ENCODE data around the gene DBT.
"Not testable (repeated sequence)": the region's sequence is repeated elsewhere in the genome, so short reads cannot be mapped to it uniquely, and the experiment has no call there.

Gene DBT

DNA sequence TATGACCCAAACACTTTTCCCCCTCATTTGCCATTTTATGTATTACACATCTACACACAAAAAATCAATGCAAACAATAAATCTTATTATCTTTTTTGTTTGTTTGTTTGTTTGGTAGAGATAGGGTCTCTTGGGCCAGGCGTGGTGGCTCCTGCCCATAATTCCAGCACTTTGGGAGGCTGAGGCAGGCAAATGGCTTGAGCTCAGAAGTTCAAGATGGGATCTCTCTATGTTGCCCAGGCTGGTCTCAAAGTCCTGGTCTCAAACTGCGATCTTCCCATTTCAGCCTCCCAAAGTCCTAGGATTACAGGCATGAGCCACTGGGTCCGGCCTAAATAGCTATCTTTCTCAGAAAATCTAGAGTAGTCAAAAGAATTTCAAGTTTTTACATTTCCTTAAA is 1.2 kb upstream of the DBT start:
- DNase-seq (ENCODE audit: low read depth in 2 of 2) = no peak

GRCh38 chr1:100250264-100250663 is 630 bp upstream of the DBT start:
- DNase-seq (ENCODE audit: low read depth in 2 of 2) = no peak

DNA sequence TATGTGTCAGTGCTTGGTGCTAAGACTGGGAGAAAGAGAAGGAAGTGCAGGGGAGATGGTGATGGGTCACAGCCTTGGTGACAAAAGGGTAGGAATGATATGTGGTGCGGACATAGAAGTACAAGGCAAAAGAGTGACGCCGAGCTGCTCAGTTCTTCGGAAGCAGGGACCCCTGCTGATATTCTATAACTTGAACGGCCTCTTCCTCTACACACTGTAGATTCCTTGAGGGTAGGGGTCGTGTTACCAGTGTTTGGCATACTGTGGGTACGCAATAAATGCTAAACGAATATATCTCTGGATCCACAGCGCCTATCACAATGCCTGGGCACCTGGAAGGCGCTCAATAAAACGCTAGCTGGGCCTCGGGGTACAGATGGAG is 488 bp downstream of the DBT start:
- no peak for DNase-seq (ENCODE audit: low read depth in 2 of 2)

DNA sequence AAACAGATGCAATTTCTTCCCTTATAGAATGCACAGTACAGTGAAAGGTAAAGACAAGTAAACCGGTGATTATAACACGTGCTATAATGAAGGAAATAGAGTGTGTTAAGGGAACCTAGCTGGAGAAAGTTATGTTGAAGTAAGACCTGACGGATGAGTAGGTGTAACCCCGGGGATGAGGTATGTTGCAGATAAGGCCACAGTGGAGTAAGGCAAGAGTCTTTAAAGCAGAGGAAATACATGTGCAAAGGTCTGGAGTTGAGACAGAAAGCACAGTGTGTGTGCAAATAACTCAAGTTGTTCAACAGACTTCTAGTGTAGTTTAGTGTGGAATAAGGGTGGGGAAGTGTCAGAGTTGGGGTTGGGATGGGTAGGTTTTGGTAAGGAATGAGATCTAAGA is 2.9 kb downstream of the DBT start:
- DNase-seq (ENCODE audit: low read depth in 2 of 2) = no peak

DNA sequence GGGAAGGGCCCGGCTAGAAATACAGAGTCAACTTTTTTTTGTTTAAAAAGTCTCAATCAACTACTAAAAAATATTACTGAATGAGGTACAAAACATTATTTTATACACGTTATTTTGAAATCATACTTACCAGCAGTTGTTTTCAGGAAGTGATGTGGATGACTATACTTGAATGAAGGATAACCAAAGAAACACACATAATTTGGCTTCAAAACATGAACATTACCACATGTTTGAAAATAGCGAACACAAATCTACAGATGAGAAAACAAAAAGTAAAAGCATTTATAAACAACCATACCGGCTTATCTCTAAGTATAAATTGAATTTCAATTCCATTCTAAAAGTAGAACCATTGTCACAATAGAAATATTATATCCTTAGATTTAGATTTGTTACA is 9.0 kb downstream of the DBT start:
- no peak for DNase-seq (ENCODE audit: low read depth in 2 of 2)

- DNase-seq (ENCODE audit: low read depth in 2 of 2) = no peak
These were observed 9.7 kb downstream of the DBT start for GRCh38 chr1:100239961-100240360.

DNA sequence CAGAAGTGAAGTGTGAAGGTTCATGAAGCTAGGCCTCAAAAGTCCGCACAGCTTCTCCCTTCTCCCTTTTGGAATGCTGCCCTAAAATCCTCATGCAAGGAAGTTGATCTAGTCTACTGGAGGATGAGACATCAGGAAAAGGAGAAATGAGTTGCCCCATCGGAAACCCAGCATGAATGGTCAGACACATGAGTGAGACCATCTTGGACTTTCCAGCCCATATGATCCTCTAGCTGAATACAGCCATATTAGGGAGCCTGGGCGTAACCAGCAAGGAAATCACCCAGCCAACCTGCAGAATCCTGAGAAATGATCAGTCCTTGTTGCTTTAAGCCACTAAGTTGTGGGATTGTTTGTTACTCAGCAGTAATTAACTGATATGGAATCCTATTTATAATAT is 12.5 kb downstream of the DBT start:
- DNase-seq (ENCODE audit: low read depth in 2 of 2) = no peak

DNA sequence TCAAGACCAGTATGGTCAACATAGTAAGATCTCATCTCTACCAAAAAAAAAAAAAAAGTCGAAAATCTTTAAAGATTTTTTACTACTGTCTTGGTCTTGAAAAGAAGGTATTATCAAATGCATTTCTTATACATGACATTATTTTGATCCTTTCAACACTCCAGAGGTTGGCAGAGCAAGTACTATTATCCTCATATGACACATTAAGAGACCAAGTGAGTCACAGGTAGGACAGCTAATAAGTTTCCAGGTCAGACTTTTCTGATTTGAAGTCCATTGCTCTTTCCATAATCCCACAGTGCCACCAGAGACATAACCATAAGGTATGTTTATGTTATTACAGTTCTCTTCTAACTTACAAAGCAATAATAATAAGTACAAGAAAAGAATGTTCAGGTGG is 15.2 kb downstream of the DBT start:
- DNase-seq (ENCODE audit: low read depth in 2 of 2) = no peak

GRCh38 chr1:100233566-100233965 is 16.1 kb downstream of the DBT start:
- not testable (repeated sequence) for DNase-seq (ENCODE audit: low read depth in 2 of 2)

- DNase-seq (ENCODE audit: low read depth in 2 of 2) = no peak
These were observed 17.5 kb downstream of the DBT start for GRCh38 chr1:100232156-100232555.

DNA sequence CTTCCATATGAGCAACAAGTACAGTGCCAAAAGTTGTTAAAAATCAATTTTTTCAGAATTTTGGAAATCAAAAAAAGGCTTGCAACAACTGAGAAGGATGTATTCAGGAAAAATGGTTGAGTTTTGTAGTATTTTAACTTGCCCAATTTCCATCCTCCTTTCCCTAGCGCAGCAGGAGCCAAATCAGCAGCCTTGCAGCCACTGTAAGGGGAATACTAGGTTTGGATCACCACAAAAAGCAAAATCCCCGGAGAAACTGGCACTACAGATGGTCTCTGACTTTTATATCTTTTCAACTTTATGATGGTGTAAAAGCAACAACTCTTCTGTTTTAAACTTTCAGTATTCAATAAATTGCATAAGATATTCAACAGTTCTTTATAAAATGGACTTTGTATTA is 17.9 kb downstream of the DBT start:
- no peak for DNase-seq (ENCODE audit: low read depth in 2 of 2)

- no peak for DNase-seq (ENCODE audit: low read depth in 2 of 2)
These were observed 18.9 kb downstream of the DBT start for GRCh38 chr1:100230765-100231164.

- DNase-seq (ENCODE audit: low read depth in 2 of 2) = no peak
These were observed 19.8 kb downstream of the DBT start for GRCh38 chr1:100229681-100230443.

GRCh38 chr1:100222428-100222827 is 27.2 kb downstream of the DBT start:
- no peak for DNase-seq (ENCODE audit: low read depth in 2 of 2)

GRCh38 chr1:100219883-100220282 is 29.8 kb downstream of the DBT start:
- DNase-seq (ENCODE audit: low read depth in 2 of 2) = no peak

GRCh38 chr1:100219457-100219856 is 30.2 kb downstream of the DBT start:
- no peak for DNase-seq (ENCODE audit: low read depth in 2 of 2)

DNA sequence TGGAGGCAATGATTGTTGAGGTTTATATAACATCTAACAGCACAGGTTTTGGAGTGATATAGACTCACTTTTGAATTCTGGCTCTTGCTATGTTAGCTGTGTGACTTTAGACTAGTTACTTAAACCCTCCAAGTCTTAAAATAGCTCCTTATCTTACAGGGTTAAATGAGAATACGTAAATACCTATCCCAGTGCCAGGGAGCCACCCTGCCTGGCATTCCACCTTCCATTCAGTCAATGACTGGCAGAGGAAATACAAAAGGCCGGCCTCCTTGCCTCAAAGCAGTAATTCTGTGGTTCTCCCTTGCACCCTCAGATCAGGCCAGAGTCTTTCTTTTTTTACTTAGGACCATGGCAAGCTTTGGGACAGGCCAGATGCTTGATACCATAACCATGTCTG is 31.8 kb downstream of the DBT start:
- DNase-seq (ENCODE audit: low read depth in 2 of 2) = no peak

DNA sequence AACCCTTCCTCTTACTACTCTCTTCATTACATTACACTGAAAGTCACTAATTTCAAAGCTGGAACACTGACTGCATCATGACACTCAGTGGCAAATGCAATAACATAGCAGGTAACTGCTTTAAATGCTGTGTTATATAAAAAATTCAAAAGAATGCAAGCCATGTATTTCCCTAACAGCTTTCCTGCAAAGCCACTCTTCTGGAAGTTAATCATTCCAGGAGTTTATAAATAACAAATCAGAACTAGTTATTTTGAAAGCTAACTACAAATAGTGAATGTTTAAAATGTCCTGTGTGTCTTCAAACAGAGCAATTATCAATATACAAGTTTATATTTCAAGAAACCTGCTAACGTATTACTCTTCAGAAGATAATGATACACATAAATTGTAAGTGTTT is 34.5 kb downstream of the DBT start:
- no peak for DNase-seq (ENCODE audit: low read depth in 2 of 2)

- no peak for DNase-seq (ENCODE audit: low read depth in 2 of 2)
These were observed 36.5 kb downstream of the DBT start for GRCh38 chr1:100213141-100213540.

GRCh38 chr1:100206301-100206700 is 43.3 kb downstream of the DBT start:
- no peak for DNase-seq (ENCODE audit: low read depth in 2 of 2)

DNA sequence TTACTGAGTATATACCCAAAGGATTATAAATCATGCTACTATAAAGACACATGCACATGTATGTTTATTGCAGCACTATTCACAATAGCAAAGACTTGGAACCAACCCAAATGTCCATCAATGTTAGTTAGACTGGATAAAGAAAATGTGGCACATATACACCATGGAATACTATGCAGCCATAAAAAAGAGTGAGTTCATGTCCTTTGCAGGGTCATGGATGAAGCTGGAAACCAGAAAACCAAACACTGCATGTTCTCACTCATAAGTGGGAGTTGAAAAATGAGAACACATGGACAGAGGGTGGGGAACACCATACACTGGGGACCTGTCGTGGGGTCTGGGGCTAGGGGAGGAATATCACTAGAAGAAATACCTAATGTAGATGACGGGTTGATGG is 44.0 kb downstream of the DBT start:
- not testable (repeated sequence) for DNase-seq (ENCODE audit: low read depth in 2 of 2)

DNA sequence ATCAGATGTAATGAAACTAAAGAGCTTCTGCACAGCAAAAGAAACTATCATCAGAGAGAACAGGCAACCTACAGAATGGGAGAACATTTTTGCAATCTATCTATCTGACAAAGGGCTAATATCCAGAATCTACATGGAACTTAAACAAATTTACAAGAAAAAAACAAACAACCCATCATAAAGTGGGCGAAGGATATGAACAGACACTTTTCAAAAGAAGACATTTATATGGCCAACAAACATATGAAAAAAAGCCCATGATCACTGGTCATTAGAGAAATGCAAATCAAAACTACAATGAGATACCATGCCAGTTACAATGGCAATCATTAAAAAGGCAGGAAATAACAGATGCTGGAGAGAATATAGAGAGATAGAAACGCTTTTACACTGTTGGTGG is 44.5 kb downstream of the DBT start:
- DNase-seq (ENCODE audit: low read depth in 2 of 2) = not testable (repeated sequence)

GRCh38 chr1:100202703-100203102 is 46.9 kb downstream of the DBT start:
- DNase-seq (ENCODE audit: low read depth in 2 of 2) = not testable (repeated sequence)

DNA sequence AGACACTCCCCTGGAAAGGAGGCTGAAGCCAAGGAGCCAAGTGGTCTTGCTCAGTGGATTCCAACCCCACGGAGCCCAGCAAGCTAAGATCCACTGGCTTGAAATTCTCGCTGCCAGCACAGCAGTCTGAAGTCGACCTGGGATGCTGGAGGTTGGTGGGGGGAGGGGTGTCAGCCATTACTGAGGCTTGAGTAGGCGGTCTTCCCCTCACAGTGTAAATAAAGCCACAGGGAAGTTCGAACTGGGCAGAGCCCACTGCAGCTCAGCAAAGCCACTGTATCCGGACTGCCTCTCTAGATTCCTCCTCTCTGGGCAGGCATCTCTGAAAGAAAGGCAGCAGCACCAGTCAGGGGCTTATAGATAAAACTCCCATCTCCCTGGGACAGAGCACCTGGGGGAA is 49.6 kb downstream of the DBT start:
- DNase-seq (ENCODE audit: low read depth in 2 of 2) = not testable (repeated sequence)

All from stimulated activated CD8-positive, alpha-beta memory T cell treated with anti-CD3 and anti-CD28 coated beads, Interleukin-15, amount 100 ng/mL, for 4 hours (primary cell).